NCI-H2196 treated with DMSO at 0.1 percent for 48 hours (cell line): ENCODE results near the gene SLC2A10.
A peak's percentile ranks its signal among the peaks of the same experiment; 100 is the strongest.

ENCODE experiments used
- DNase-seq: peaks from one replicate; lab custom pipeline; 2025; ENCODE audit not compliant: unreplicated experiment; lab: John Stamatoyannopoulos, UW

The SLC2A10 gene

DNA sequence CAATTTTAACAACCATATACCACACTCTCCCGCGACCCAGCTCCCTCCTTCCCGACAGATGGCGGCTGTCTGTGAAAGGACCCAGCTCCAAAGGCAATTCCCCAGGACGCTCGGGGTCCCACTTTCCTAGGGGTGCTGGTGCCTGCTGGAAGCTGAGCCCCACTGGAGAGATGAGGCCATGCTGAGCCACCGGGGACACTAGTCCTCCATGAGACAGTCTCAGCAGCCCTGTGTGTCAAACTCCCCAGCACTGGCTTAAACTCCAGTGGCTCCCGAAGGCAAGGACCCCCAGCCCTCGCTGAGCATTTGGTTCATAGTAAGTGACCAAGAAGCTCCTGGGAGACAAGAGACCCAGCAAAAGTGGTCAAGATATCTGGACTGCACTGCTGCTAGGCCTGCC, 52.1 kb downstream of the SLC2A10 start:
- no peak for DNase-seq

DNA sequence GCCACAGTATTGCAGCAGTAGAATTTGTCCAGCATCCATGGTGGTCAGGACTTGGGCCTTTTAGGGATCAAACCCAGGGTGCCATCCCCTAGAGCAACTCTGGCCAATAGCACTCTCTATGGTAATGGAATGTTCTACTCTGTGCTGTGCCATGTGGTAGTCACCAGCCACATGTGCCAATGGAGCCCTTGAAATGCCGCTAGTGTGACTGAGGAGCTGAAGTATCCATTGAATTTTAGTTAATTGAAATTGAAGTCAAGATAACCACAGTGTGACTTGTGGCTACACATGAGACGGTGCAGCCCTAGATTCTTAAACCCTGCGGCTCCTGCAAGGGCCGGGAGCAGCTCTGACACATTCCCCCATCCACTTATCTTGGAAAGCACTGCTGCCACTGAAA, 54.6 kb downstream of the SLC2A10 start:
- DNase-seq: no peak

DNA sequence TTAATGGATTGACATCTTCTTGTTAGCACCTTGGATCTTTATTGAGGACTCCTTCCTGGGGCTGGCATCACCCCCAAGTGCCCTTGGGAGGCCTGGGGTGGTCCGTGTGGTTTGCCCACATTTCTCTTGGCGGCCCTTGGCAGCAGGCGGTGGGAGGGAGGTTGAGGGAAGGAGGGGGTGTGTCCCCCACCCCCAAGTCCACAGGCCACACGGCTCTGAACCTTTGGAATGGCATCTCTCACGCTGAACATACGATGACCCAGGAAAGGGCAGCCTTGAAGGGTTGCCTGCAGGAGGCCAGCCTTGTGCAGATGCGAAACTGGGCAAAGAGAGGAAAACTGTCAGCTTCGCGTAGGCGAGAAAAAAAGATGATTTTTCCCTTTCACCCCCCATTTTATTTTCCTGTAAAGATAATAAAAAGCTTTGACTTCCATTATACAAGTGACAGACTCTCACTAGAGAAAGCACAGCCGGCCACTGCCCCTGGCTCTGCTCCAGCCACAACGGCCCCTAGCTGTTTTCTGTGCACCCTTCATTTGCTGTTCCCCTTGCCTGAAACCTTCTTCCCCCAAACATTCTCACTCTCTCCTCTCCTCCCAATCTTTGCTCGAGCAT, 56.2 kb downstream of the SLC2A10 start:
- DNase-seq: no peak

DNA sequence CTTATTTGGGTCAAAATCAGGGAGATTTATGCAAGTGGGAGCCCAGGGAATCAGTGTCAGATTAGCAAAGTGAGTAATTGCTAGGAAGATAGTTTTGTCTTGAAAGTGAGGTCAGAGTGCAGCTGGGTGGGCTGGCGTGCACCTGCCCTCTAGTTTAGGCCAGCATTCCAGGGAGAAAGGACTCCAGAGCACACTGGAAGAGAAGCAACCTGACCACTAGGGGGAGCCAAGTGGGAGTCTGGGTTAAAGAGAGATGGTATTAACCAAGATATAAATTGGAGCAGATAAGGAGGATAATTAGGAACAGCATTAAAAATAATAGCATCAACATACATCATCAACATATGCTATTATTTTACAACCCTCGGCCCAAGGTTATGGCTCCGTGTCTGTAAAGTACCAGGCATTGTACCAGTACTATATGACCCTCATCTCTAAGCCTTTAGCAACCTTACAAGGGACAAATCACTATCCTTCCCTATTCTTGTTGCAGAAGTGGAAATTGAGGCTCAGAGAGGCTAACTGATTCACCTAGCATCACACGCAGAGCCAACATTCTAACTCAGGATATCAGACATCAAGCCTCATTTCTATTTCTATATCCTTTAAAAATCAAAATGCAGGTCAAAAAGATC, 57.8 kb downstream of the SLC2A10 start:
- DNase-seq: peak; percentile 35

DNA sequence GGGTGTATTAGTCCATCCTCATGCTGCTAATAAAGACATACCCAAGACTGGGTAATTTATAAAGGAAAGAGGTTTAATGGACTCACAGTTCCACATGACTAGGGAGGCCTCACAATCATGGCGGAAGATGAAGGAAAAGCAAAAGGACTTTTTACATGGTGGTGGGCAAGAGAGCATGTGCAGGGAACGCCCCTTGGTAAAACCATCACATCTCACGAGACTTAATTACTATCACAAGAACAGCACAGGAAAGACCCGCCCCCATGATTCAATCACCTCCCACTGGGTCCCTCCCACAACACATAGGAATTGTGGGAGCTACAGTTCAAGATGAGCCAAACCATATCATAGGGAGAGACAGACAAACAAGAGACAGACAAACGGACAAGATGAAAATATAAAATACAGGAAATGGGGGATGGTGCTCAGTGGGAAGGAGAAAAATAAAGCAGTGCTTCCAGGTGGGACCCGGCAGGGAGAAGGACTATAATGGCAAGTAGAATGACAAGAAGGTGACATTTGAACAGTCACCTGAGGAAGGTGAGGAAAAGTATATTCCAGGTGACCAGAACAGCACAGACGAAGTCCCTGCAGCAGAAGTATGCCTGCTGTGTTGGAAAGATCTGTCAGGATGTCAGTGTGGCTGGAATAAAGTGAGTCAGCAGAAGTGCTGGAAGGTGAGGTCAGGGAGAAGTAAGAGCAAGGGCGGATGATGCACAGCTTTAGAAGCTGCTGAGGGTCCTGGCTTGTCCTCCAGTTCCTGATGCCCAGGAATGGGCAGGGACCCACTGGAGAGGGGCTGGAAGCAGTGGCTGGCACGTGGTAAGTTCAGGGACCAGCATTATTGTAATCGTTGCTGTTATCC, 61.1 kb downstream of the SLC2A10 start:
- no peak for DNase-seq

DNA sequence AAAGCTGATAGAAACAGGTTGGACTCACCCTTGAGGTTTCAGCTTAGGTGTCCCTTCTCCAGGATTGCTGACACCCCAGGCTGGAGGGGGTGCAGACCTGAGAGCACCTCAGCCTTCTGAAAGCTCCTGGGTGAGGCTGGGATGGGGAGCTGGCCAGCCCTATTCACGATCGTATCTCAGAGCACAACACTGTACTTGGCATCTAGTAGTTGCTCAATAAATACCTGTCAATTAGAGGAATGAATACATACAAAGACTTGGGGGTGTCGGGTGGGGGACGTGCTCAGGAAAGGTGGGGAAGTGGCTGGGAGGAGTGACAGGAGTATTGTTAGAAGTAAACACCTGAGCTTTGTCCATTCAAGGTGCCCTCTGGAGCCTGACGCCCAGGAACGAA, 61.7 kb downstream of the SLC2A10 start:
- no peak for DNase-seq

DNA sequence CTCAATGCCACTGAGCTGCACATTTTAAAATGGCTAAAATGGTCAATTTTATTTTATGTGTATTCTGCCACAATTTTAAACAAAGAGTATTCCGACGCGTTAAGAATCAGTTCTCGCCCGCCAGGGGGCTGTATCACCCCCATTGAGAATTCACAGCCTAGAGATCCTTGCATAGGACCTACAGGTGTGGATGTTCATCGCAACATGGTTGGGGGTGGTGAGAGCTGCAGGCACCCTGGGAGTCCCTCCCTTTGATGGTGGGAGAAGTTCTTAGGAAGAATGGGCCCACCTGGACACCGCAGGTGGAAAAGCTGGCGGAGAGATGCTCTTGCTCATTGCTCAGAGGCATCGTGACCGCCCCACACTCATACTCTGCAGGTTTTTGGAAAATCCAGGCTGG, 63.5 kb downstream of the SLC2A10 start:
- no peak for DNase-seq

DNA sequence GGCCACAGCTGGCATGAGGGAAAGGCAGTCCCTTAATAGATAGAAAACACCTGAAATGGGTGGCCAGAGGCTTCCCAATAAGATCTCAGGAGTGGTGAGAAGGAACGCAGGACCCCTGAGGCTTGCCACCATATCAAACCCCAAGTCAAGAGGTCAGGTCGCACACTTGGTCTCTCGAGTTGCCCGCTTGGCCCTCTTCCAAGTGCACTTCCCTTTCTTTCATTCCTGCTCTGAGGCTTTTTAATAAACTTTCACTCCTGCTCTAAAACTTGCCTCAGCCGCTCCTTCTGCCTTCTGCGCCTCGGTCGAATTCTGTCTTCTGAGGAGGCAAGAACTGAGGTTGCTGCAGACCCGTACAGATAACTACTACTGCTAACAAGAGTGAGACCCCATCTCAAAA, 64.2 kb downstream of the SLC2A10 start:
- no peak for DNase-seq

DNA sequence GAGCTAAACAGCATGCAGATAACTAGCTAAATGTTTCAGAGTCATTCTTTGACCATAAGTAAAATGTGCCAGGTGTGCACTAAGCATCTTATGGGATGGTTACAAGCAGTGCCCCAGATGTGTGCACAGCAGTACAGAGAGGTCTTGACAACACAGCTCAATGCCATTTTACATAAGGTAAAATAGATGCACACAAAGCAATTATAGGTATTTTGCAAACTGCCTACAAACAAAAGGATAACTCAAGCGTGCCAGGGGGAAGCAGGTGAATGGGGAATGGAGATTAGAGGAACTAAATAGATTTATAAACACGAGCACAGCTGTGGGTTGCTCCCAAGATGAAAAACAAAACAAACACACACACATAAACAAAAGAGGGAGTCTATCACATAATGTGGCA, 64.8 kb downstream of the SLC2A10 start:
- no peak for DNase-seq

DNA sequence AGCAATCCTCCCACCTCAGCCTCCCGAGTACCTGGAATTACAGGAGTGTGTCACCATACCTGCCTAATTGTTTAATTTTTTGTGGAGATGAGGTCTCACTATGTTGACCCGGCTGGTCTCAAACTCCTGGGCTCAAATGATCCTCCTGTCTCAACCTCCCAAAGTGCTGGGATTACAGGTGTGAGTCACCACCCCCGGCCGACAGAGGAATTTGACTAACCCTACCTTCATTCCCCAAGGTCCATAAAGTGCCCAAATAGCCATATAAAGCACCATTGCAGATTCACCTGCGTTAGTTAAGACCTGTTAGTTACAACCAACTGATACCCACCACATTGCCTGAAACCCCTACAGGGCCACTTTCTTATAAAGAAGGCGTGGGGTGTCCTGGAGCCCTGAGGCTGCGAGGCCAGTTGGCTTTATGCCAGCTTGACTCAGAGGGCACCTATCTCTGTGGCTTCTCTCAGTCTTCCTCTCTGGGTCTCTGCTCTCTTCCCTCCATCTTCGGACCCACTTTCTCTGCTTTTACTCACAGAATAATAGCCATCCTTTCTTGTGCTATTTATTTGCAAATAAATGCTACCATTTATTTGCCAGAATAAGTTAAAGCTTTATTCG, 65.6 kb downstream of the SLC2A10 start:
- no peak for DNase-seq

DNA sequence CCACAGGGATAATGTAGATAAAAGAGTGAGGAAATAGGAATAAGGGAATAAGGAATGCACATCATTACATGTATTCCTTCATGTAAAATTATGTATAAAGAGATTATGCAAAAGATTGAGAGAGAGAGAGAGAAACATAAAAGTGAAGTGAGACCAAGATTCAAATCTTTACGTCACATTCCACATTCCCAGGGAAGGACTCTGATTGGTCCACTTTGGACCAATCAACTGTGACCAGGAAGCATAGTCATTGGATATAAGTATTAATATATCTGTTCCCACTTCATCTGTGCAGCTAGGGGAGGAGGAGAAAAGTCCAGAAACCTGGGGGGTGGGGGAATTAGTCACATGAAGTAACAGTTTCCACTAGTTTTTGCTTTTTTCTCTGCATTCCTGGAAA, 66.4 kb downstream of the SLC2A10 start:
- DNase-seq: no peak

DNA sequence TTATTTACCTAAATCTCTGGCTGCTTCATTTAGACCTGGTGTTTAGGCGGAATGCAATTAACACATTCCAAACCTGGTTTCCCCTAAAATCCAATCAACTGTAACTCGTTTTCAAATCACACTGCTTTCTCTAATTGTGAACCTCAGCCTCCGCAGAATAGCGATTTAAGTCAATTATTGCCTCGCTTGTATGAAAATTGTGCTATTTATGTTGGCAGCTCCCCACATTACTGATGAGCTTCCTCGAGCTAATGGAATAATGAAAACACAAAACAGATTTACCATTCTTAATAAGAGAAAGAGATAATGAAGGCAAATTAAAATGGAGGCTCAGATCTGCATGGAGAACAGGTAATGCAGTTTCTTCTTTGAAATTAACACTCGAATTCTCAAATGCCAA, 67.9 kb downstream of the SLC2A10 start:
- no peak for DNase-seq

DNA sequence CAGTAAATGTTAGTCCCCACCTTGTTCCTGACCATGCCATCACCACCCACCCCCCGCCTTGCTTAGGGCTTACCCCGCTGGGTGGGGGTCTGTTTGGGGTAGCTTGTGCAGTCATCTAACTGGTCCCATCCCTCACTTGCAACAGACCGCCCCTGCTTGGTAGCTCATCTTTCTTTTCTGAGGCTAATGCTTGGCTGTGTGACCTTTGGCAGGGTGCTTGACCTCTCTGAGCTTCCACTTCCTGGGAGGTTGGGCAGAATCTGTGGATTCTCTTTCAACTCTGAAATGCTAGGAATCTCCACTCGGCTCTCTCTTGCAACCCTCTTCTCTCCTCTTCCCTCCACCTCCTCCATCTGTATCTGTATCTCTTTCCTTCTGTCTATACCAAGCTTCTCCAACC, 70.4 kb downstream of the SLC2A10 start:
- DNase-seq: no peak

DNA sequence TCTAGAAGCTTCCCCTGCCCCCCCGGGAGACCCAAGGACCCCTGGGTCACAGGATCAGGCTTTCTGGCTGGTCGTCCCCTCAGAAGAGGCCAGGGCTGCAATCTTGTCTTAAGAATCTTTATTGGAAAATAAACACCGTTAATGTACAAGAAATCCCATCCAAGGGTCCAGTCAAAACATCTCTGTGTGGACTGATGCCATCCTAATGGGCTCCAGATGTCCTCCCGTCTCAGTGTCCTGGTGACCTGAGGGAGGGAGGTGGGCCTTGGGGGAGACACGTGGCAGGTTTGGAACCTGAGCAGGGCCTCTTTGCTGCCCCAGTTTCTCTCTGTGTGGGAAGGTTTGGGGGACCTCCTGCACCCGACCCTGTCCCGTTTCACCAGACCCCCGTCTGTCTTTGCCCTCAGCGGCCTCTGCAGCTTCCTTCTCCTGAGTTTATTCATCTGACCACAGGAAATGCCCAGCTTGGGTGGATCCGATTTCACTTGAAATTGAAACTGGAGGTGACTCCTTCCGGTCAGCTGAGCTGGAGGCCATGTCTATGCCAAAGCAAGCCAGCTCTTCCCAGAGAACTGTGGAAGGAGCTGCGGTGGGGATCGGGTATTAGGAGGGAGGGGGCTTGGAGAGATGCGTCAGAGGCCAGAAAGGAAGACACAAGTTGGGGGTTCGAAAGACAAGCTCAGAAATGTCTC, 75.1 kb downstream of the SLC2A10 start:
- no peak for DNase-seq
